CD4-positive, alpha-beta T cell treated with Interleukin-6 at 100 ng/mL for 8 hours (primary cell): ENCODE data around the gene NT5DC2.
"Not testable (repeated sequence)": the region's sequence is repeated elsewhere in the genome, so short reads cannot be mapped to it uniquely, and the experiment has no call there.

ENCODE experiments used
- DNase-seq: peaks from one replicate; pipeline ENCODE4 v3.0.0-alpha.2; 2020; ENCODE audit warnings: mixed read lengths, low spot score

NT5DC2 gene

GRCh38 chr3:52537165-52537620 lies 3.5 kb upstream of the NT5DC2 start:
- no peak for DNase-seq

DNA sequence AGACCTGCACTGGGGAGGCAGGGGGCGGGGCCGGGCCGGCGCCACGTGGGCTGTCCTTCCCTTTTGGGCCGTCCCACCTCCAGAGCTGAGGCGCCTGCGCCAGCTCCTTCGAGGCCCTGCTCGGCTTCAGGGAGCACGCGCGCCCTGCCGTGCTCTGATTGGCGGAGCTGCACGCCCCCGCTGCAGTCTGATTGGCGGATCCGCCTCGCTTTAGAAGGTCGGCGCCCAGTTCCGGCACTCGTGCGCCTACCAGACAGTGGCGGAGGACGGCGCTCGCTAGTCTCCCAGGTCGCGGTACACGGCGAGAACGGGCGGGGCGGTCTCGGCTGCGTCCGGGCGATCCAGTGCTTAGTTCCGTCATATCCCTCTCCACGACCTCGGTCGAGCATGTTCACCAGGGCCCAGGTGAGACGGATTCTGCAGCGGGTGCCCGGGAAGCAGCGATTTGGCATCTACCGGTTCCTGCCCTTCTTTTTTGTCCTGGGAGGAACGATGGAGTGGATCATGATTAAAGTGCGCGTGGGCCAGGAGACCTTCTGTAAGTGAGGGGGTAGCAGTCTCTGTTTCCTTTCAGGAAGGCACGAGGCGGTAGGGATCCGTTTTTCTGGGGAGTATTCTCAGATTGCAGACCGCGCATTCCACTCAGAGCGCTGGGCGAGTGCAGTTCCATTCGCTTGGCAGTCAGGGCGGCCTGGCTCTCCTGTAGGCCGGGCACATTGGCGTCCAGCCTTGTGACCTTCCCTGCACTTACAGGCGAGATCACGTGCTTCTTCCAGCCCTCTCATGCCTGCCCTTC lies 2.9 kb upstream of the NT5DC2 start, which contains the start of gene UQCC5:
UQCC5 (plus strand) TSS at position 237 of the 796 bp plus-strand sequence; CDS start at position 388, 151 bp downstream.
- DNase-seq, result peak; percentile 98

GRCh38 chr3:52536112-52536368 lies 2.4 kb upstream of the NT5DC2 start:
- no peak for DNase-seq

DNA sequence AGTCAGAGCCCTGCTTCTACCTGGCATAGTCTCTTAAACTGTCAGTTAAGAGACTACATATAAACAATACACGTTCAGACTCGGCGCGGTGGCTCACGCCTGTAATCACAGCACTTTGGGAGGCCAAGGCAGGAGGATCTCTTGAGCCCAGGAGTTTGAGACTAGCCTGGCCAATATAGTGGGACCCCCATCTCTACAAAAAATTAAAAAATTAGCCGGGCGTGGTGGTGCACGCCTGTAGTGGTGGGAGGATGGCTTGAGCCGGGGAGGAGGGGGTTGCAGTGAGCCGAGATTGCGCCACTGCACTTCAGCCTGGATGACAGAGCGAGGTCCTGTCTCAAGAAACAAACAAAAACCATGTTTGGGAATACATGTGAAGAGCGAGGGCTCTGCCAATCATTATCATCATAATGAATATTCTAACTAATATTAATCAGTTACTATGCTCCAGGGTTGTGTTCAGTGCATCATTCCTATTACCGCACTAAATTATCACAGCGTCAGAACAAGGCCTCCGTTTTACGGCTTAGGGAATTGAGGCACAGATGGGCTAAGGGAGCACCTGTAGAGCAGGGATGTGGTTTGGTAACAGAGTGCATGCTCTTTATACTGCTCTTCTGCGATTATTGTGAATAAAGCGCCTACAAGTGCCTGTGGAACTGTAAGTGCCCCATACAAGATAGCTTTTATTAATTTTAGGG lies 1.9 kb upstream of the NT5DC2 start:
- DNase-seq, result no peak

GRCh38 chr3:52534281-52535183 lies 875 bp upstream of the NT5DC2 start:
- no peak for DNase-seq

GRCh38 chr3:52532838-52533622 lies 627 bp downstream of the NT5DC2 start:
- no peak for DNase-seq

GRCh38 chr3:52532517-52532837 lies 1.2 kb downstream of the NT5DC2 start:
- no peak for DNase-seq

GRCh38 chr3:52531860-52532516 lies 1.7 kb downstream of the NT5DC2 start:
- no peak for DNase-seq

DNA sequence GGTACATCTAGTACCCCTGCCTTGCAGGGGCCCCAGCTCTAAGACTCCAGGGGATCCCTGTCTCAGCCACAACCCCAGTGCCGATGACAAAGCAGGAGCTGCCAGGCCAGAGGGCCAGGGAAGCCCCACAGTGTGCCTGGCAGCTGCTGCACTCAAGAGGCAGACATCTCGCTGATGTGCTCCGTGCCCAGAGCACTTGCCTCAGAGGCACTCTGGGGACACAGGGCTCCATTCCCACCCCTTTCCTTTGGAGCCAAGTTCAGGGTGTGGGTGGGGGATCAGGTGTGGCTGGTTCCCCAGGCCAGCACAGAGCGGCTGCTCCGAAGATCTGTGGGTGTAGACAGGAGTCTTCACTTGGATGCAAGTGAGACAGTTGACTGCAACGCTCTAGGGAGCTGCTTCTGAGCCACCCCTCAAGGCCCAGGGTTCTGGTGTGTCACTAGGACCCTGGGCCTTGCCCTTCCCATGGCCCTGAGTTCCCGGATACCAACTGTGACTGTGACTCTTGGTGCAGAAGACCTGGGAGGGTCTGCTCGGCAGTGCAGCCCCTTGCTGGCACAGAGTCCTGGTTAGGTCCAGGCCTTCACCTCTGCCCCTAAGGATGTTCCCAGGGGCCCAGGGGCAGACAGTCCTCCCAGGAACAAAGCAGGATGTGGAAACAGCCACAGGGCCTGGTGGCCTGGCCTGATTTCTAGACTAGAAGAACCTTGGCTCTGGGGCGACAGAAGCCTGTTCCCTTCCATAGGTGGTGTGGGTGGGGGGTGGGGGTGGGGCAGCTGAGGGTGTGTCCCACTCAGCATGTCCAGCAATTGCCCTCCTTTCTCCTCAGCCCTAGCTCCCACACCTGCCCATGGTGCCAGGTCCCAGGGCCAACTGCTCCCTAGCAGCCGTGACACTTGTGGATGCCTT lies 2.5 kb downstream of the NT5DC2 start:
- DNase-seq, result no peak

GRCh38 chr3:52529376-52530333 lies 4.0 kb downstream of the NT5DC2 start:
- DNase-seq, result no peak

DNA sequence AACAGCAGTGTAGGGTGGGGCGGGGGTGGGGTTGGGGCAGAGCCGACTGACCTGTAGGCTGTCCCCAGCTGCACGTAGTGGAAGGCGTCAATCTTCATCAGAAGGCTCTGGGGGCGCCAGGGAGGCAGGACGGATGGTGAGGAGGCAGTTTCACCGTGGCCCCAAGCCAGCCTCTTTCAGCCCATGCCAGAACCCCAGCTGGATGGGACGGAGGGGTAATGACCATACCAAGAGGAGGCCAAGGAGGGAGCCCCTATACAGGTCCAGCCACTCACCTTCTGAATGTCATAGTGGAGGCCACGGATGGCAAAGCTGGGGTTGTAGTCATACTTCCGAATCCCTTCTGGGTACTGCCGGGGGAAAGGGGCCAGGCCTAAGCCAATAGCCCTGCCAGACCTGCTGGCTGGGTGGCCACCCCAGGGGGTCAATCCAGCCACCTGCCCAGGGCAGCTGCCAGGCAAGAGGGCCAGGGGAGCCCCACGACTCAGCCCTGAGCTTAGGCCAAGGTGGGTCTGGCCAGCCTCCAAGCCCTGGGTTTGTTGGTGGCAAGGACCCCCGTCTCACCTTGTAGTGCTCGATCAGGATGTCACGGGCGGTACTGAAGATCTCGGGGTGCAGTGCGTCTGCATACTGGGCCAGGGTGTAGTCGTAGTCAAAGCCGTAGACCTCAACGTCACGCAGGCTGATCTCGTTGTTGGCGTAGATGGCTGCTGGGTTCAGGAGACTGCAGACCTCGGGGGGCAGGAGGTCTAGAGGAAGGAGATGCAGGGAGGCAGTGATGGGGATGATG lies 4.9 kb downstream of the NT5DC2 start:
- no peak for DNase-seq

GRCh38 chr3:52527732-52528585 lies 5.7 kb downstream of the NT5DC2 start:
- DNase-seq, result no peak

DNA sequence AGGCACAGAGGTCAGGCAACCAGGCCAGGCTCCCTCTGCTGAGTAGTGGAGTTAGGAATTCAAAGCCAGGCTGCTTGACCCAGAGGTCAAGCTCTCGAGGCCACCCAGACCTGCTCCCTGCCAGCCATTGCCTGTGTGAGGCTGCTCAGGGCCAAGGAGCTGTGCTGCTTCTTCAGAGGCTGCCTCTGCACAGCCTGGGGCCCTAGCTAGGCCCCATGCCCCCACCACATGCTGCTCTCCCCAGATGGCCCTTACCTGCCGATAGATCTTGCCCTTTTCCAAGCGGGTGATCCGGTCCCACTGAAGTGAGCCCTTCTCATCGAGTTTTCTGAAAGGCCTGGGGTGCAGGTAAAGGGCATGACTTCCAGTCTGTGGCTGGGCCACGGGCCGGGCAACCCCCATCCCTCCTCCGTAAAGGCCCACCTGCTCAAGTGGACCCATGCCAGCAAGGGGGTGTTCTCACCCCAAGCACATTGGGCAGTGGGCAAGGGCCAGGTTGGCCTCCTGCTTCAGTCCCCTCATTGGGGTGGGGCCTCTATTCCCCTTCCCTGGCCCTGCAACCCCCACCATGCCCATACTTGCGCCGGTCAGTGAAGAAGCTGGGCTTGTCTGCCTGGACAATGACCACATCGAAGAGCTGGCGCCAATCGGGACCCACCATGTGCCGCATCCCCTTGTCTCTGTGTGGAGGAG lies 6.5 kb downstream of the NT5DC2 start:
- no peak for DNase-seq

GRCh38 chr3:52526671-52527038 lies 7.0 kb downstream of the NT5DC2 start:
- DNase-seq, result not testable (repeated sequence)

- DNase-seq, result no peak
Observed at GRCh38 chr3:52525680-52526561, 7.7 kb downstream of the NT5DC2 start.
